Measurements from ENCODE around the gene PRKG1.

Gene PRKG1

DNA sequence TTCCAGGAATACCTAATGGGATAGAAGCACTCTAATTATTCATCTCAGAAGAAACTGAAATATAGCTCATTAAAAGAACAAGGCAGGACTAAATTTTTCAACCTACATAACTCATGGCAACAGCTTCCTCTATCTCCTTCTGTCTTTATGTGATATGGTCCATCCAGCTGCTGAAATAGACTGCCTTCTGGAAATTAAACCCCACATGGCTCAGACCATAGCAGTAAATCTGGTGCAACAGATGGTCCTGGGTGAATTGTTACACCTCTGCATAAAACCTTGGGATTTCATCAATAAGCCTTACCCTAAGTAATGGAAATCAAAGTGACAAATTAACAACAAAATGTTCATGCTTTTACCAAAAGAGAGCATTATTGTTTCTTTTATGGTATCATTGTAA lies 830.7 kb downstream of the PRKG1 start:
- DNase-seq: no peak

DNA sequence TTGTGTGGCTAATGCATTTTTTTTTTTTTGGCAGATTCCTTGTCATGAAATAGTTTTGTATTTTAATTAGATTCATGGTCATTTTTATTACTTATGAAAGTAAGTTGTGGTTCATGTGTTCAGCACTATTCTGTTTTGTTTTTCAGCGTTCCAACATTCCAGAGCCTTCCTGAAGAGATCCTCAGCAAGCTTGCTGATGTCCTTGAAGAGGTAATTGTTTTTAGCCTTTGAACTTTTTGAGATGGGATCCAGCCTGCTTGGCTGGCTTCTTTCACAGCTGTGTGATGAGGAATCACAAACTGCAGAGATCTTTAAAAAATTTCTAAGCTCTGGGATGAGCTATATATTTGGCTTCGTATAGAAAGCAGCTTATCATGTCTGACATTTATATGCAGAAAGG lies 833.1 kb downstream of the PRKG1 start:
- no peak for DNase-seq

DNA sequence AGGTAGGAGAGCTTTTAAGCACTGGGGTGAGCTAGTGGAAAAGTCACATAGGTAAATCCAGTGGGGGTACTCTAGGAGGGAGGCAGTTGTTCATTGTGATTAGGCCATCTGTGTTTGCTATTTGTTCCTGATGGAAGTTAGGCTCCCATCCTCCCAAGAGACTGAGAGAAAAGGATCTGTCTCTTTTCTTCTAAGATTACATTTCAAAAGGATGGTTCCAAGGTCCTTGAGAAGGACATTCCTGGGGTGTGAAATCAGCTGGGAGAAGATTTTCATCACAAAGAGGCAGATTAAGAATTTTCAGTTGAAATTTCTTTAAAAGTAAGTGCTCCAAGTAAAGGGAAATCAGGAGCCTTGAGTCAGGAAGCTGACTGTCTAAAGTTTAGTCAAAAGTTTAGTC lies 835.9 kb downstream of the PRKG1 start:
- DNase-seq: no peak

GRCh38 chr10:51910596-51910995 lies 836.3 kb downstream of the PRKG1 start:
- DNase-seq: no peak

DNA sequence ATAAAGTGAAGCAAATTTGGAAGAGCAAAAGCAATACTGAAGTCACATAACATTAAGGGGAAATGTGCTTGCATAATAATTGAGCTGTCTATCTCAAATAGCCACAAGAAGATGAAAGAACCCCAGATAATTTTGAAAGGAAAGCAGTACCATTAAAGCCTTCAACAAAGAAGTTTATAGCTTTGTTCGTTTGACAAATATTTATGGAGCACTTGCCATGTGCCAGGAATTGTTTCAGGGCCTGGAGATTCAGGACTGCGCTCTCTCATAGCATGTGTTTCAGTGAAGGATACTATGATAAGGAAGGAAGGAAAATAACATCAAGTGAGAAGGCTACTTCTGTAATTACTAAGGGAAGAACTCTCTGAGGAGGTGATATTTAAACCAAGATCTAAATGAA lies 837.4 kb downstream of the PRKG1 start:
- no peak for DNase-seq

DNA sequence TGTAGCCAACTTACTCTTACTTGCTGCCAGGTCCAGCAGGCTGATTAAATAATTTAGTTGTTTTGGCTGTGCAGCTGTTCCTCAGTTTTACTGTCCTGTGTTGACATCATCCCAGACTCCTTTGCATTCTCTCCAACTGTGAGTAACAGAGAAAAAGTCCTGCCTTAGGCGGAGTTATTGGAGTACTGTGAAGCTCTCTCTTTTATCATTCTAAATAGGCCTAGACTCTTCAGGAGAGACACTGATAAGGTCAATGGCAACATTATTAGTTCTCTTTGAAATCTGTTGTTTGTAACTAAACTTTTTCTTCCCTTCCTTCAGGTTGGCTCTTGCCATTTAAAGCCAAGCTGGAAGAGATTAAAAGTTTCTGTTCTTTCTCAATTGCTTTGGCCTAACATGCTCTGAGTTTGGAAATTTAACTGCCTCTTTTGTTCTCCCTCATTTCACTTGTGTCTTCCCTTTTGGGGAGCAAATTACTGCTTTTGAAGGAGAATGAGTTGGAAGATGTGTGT lies 840.8 kb downstream of the PRKG1 start:
- DNase-seq: no peak

DNA sequence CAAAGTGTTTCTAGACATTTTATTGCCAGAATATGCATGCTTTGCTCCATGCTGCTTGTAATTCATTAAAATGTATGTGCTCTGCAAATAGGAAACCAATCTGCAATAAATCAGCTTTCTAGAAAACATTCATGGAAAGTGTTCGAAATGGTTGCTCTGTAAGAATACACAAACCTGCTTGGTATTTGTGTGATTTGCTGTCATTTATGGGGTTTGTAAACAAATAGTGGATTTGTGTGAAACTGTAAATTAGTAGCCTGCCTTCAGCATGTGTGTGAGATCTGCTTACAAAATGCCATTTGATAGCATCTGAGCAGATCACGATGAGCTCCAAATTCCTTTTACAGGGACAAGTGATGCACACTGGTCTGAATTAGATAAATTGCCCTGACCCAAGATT lies 844.2 kb downstream of the PRKG1 start:
- no peak for DNase-seq

DNA sequence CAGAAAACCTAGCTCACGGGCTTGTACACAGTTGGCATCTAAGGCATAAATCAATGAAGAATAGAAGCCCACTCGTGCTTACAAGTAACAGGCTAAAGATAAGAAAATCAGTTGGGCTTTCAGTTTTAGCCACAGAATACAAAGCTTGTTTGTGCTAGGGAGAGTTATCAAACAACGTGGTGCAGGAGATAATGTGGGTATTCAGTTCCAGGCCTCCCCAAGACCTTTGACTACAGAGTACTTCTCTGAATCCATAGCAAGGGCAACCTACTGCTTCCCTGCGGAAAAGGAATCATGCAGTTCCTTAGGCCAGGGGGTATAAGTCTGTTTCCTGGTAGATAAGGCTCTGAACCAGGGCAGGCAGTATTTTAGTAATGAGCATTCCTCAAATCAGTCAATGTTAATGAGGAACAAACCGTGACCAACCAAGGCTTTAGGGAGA lies 844.6 kb downstream of the PRKG1 start:
- DNase-seq: no peak

DNA sequence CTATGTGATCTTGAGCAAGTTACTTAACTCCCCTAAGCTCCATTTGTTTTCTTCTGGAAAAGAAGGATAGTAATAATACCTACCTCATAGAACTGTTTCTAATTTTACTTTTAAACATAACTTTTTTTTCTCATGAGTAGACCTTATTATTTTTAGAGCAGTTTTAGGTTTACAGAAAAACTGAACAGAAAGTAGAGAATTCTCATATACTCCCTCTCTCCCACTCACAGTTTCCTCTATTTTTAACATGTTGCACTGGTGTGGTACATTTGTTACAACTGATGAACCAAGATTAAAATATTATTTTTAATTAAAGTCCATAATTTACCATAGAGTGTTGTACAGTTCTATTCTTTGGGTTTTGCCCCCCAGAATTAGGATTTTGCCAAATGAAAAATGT lies 846.4 kb downstream of the PRKG1 start:
- no peak for DNase-seq

- DNase-seq: no peak
Observed at GRCh38 chr10:51924359-51924758, 850.1 kb downstream of the PRKG1 start.

- DNase-seq: no peak
Observed at GRCh38 chr10:51926337-51926736, 852.0 kb downstream of the PRKG1 start.

DNA sequence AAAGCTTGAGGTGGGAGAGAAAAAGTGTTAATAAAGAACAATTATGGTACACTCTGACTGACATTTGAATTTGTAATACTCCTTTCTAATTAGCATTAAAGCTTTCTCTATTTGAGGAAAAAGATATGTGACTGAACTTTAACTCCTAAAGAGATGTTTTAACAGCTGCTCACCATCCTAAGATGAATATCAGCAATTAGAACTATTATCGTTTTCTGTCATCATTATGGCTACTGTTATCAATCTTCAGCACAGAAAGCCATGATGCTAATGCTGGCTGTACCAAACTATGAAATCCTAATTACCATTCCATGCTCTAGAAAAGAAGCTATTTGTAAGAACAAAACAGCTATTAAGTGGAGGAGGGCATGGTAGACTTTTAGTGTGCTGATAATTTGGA lies 853.9 kb downstream of the PRKG1 start:
- no peak for DNase-seq

DNA sequence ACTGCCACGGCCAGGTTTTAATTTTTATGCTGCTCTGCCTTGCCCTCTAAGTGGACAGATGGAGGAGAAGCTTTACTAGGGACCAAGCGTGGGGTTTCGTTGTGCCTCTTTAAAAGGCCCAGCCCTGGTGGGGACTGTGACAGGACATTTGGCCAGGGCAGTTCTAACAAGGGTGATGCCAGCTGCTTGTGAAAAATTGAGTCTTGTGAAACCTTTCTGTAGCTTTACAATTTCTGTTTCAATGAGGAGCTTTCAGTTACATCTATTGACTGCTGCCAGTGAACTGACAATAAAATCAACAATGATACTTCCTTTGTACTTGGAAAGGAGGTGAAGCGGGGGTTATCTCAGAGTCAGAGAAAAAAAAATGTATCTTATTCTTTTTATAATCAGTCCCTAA lies 858.2 kb downstream of the PRKG1 start:
- DNase-seq: no peak

- DNase-seq: no peak
Observed at GRCh38 chr10:51934373-51934772, 860.1 kb downstream of the PRKG1 start.

- DNase-seq: no peak
Observed at GRCh38 chr10:51935341-51935740, 861.1 kb downstream of the PRKG1 start.

- no peak for DNase-seq
Observed at GRCh38 chr10:51937308-51938140, 863.2 kb downstream of the PRKG1 start.

DNA sequence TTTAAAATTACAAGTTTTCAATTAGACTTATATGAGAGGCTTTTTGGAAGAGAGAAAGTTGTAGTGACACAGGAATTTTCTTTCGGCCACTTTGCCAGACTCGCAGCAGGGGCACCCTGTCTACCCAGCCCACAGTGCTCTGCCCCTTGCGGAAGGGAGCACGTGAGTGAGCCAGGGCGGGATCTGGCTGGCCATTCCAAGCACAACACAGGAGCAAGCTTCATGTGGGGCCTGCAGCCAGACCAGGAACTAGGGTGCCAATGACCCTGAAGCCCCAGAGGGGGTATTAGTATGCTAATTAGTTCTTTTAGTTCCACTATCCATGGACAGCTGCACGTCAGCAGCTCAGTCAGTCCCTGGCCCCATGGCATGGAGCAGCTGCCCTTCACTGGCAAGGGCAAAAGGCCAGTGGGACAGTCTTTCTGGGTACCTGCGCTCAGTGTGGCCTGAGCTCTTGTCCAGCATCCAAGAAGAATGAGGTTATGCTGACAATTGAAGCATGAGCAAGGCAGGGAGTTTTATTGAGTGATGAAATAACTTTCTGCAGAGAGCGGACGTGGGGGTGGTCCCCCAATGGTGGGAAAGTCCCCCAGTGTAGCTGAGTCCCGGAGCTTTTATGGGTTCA lies 876.2 kb downstream of the PRKG1 start:
- DNase-seq: no peak

DNA sequence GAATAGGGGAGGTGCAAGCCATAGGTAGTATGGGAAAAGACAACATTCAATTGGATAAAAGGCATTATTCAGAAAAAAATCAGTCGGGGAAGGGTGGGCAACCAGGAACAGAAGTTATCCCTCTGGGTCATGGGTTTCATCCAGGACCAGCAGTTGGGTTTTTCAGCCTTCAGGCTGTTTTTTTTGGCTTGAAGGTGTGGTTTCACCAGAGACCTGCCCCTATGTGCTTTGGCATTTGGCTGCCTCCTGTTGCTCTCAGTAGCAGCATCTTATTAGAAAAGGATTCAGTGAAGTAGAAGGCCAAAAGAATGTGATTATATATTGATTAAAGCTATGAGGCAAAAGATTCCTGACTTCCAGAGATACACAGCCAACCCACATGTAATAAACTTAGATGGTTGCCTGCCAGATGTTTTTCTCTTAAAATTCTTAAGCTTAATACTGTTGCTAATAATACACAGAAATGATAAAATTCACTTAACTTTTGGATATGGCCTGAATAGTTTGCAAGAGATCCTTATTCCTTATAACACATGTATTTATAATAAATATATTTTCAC lies 876.8 kb downstream of the PRKG1 start:
- no peak for DNase-seq

DNA sequence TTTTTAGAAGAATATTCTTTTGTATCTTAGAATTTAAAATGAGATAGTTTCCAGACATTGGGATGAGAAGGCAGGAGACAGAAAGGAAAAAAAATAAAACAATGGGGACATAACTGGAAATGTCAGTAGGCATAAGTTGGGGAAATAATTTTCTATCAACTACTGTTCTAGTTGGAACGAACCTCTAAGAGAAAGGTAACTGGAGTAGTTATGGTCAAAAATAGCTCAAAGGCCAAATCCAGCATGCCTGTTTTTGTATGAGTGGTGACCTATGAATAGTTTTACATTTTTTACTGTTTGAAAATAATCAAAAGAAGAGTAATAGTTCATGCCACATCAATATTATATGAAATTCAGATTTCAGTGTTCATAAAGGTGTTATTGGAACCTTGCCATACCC lies 877.3 kb downstream of the PRKG1 start:
- DNase-seq: no peak

- no peak for DNase-seq
Observed at GRCh38 chr10:51952056-51952455, 877.8 kb downstream of the PRKG1 start.

GRCh38 chr10:51955696-51956095 lies 881.4 kb downstream of the PRKG1 start:
- DNase-seq: no peak

- DNase-seq: no peak
Observed at GRCh38 chr10:51956822-51957221, 882.5 kb downstream of the PRKG1 start.

GRCh38 chr10:51960494-51960895 lies 886.2 kb downstream of the PRKG1 start:
- no peak for DNase-seq

DNA sequence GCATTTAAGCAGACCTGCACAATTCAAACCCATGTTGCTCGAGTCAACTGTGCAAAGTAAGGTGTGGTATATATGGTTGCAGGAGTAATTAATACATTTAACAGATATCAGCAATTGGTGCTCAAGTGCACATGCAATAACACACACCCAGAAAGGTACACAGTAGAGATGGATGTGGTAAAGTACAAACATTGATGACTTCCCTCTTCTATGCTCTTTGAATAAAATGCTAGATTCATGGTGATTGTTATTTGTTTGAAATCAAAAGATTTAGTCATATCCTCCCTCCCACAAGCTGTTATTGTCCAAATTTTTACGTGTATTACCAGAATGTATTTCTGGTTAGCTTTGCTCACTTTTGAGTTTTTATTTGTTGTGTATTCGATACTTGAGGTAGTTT lies 887.1 kb downstream of the PRKG1 start:
- DNase-seq: no peak

Data from stimulated activated CD4-positive, alpha-beta T cell treated with anti-CD3 and anti-CD28 coated beads, Interleukin-15, amount 100 ng/mL, for 24 hours (primary cell).